K562 (cell line): Measurements from ENCODE around the gene PLEKHO1. TPM values are rescaled to one million over a fixed set of nuclear protein-coding genes. Genes with fewer than 3 reads are reported as not detected.

Experiments
- ARID3A ChIP-seq: IDR thresholded peaks from 2 replicates; pipeline ENCODE4 v1.6.1; 2012; ENCODE audit warnings: low read depth, low read length, improper control_type of control experiment, borderline replicate concordance
- BMI1 ChIP-seq: fragments of 150-350 bp; IDR thresholded peaks from 2 replicates; pipeline ENCODE4 v1.6.1; 2014; ENCODE audit warnings: low read length
- CXXC5 ChIP-seq: fragments of 250-450 bp; sonication (Bioruptor Pico); IDR thresholded peaks from 2 replicates; pipeline ENCODE4 v1.8.0; 2022; ENCODE audit warnings: inconsistent platforms, mild to moderate bottlenecking, moderate library complexity
- EP400 ChIP-seq: fragments of 450-650 bp; IDR thresholded peaks from 2 replicates; pipeline ENCODE4 v1.6.1; 2017; ENCODE audit warnings: antibody characterized with exemption, mild to moderate bottlenecking, moderate library complexity
- GABPB1 ChIP-seq: sonication (generic); formaldehyde crosslinking; IDR thresholded peaks from 2 replicates; pipeline ENCODE4 v1.8.0; 2022; ENCODE audit warnings: mild to moderate bottlenecking, missing genetic modification reagents
- LARP7 ChIP-seq: fragments of 450-650 bp; IDR thresholded peaks from 2 replicates; pipeline ENCODE4 v1.6.1; 2016
- MLX ChIP-seq, 2 experiments: fragments of 450-650 bp in 1 of 2; sonication (generic) in 1 of 2; formaldehyde crosslinking; conservative IDR thresholded peaks; 2 replicates each; pipeline versions ENCODE4 v1.4.0 to v1.8.1; 2020 to 2022; ENCODE audit warnings: mild to moderate bottlenecking in 1 of 2, missing genetic modification reagents in 1 of 2
- MTA3 ChIP-seq: fragments of 450-650 bp; formaldehyde crosslinking; IDR thresholded peaks from 2 replicates; pipeline ENCODE4 v1.6.1; 2017; ENCODE audit warnings: mild to moderate bottlenecking, borderline replicate concordance
- NR1H2 ChIP-seq: sonication (generic); formaldehyde crosslinking; IDR thresholded peaks from 2 replicates; pipeline ENCODE4 v1.4.0; 2020; ENCODE audit warnings: mild to moderate bottlenecking, missing genetic modification reagents
- PRPF4 ChIP-seq: fragments of 200-400 bp; formaldehyde crosslinking; IDR thresholded peaks from one replicate; pipeline ENCODE4 v1.6.1; 2017; ENCODE audit warnings: low read length, low read depth, mild to moderate bottlenecking; ENCODE audit not compliant: insufficient read depth, poor library complexity, severe bottlenecking
- RB1 ChIP-seq: fragments of 450-650 bp; IDR thresholded peaks from 2 replicates; pipeline ENCODE4 v1.6.1; 2017; ENCODE audit warnings: low read depth, mild to moderate bottlenecking
- REST ChIP-seq, 2 experiments: fragments of 450-650 bp; formaldehyde crosslinking in 1 of 2; IDR thresholded peaks; 2 replicates each; pipeline versions ENCODE4 v1.4.0 to v1.6.1; 2014 to 2020; ENCODE audit warnings: mild to moderate bottlenecking in 2 of 2, borderline replicate concordance in 1 of 2, low read depth in 1 of 2
- RNF2 ChIP-seq: sonication (generic); IDR thresholded peaks from 2 replicates; pipeline ENCODE4 v1.6.1; 2016
- SP1 ChIP-seq: sonication (generic); formaldehyde crosslinking; IDR thresholded peaks from 2 replicates; pipeline ENCODE4 v1.8.1; 2022; ENCODE audit warnings: mild to moderate bottlenecking, missing genetic modification reagents
- polyA plus RNA-seq, 8 experiments: library from polyadenylated mRNA; depleted of rRNA in 4 of 8; stranded (reverse) in 5 of 8; unstranded in 3 of 8; fragments of >200 nt; fragmentation: Nextera tagmentation in 2 of 8; fragmentation: Illumina TruSeq in 1 of 8; extraction: Ambion mirVana in 2 of 8; extraction: Trizol in 1 of 8; gene quantifications; 2 replicates each; pipeline versions ENCODE4 v1.2.1 to v1.2.3, GENCODE V29; 2011 to 2014; ENCODE audit warnings: inconsistent platforms in 1 of 8, missing spikeins in 1 of 8
- total RNA-seq, 7 experiments: library from RNA; depleted of rRNA in 6 of 7; stranded (reverse); fragments of >200 nt in 6 of 7; fragmentation: Illumina TruSeq in 2 of 7; extraction: Trizol in 2 of 7; gene quantifications; 2 replicates each; pipeline versions ENCODE4 v1.2.1 to v1.2.3, GENCODE V29; 2011 to 2021; ENCODE audit warnings: low replicate concordance in 1 of 7

Gene PLEKHO1
- total and polyA plus RNA-seq, 9 of the 15 experiments (the other 6 are each of a cell fraction or from before 2014, with no cell fraction given) = 0.39 to 16.2 (median 9.6) TPM

- 0 out of 2 replicates have a peak, but pooled peaks have one; percentile 8 for TF ChIP-seq REST (IDR thresholded peaks at IDR 0.05; ENCODE audit: borderline replicate concordance)
- TF ChIP-seq REST (CRISPR knock-in tag; IDR thresholded peaks at IDR 0.05; ENCODE audit: low read depth) = no peak
- TF ChIP-seq PRPF4 = no peak
- TF ChIP-seq ARID3A = peak; percentile 36; the same call in 1 of the 2 replicates
- 0 out of 2 replicates have a peak, but pooled peaks have one; percentile 23 for TF ChIP-seq RNF2
- TF ChIP-seq CXXC5 (CRISPR knock-in tag) = peak; percentile 30
- TF ChIP-seq GABPB1 = 0 out of 2 replicates have a peak, but pooled peaks have one; percentile 21
- peak; percentile 75 for TF ChIP-seq EP400
- no peak for TF ChIP-seq LARP7
- no peak for TF ChIP-seq MLX (CRISPR knock-in tag; conservative IDR thresholded peaks at IDR 0.05)
- 0 out of 2 replicates have a peak, but pooled peaks have one; percentile 15 for TF ChIP-seq RB1
- TF ChIP-seq BMI1 = 0 out of 2 replicates have a peak, but pooled peaks have one; percentile 6
- TF ChIP-seq MTA3 = 0 out of 2 replicates have a peak, but pooled peaks have one; percentile 50
- no peak for TF ChIP-seq NR1H2 (CRISPR knock-in tag)
- TF ChIP-seq SP1 (CRISPR knock-in tag) = peak; percentile 65; the same call in 1 of the 2 replicates
These were observed 13.4 kb downstream of the PLEKHO1 start (continued) for GRCh38 chr1:150162862-150163706.
